Fibroblast of lung (primary cell): ENCODE measurements around the gene ENOX1.

ENCODE experiments used
- EZH2 ChIP-seq: IDR thresholded peaks from 2 replicates; pipeline ENCODE4 v1.5.1; 2012; ENCODE audit warnings: low read length, control low read depth, mild to moderate bottlenecking; ENCODE audit errors: missing control alignments
- TF ChIP-seq, protein P1 (sequence below), 2 donors: IDR thresholded peaks in 1 of 2; conservative IDR thresholded peaks in 1 of 2; 1 replicate in 1 of 2; 2 replicates in 1 of 2; pipeline ENCODE4 v1.5.1; 2011 to 2012; ENCODE audit warnings: low read length in 2 of 2, control low read depth in 1 of 2, inconsistent platforms in 1 of 2, low read depth in 1 of 2, mild to moderate bottlenecking in 1 of 2

DNA sequence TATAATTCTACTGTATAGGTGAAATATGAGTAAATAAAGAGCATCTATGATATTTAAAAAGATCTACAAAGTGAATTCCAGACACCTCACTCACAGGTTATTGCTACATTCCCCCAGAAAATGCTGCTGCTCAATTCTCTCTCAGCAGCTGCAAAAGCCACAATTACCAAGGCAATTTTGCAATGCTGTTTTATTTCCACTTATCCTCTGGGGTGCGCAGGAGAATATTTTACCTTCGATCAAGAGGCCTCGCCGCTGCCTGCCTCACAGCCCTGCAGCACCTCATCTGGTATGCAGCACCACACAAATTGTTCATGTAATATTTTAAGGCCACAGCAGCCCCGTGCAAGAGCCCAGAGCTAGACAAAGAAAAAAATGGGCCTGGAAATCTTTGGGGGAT is 430.2 kb downstream of the ENOX1 start:
- TF ChIP-seq, protein P1, sequence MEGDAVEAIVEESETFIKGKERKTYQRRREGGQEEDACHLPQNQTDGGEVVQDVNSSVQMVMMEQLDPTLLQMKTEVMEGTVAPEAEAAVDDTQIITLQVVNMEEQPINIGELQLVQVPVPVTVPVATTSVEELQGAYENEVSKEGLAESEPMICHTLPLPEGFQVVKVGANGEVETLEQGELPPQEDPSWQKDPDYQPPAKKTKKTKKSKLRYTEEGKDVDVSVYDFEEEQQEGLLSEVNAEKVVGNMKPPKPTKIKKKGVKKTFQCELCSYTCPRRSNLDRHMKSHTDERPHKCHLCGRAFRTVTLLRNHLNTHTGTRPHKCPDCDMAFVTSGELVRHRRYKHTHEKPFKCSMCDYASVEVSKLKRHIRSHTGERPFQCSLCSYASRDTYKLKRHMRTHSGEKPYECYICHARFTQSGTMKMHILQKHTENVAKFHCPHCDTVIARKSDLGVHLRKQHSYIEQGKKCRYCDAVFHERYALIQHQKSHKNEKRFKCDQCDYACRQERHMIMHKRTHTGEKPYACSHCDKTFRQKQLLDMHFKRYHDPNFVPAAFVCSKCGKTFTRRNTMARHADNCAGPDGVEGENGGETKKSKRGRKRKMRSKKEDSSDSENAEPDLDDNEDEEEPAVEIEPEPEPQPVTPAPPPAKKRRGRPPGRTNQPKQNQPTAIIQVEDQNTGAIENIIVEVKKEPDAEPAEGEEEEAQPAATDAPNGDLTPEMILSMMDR (conservative IDR thresholded peaks at IDR 0.05 in 1 of 2, IDR thresholded peaks at IDR 0.05 in 1 of 2; ENCODE audit: low read depth in 1 of 2, low read length in 2 of 2), result no peak
- TF ChIP-seq EZH2, result no peak
